ENCODE results near the gene GLIS1.
A peak's percentile ranks its signal among the peaks of the same experiment; 100 is the strongest.

The GLIS1 gene

GRCh38 chr1:53532912-53533311 is 206.1 kb downstream of the GLIS1 start:
- 79 to 88% methylated on average over 4 of the region's 4 CpGs for WGBS, 2 experiments (ENCODE audit: insufficient coverage in 2 of 2)
- H3K9me3 ChIP-seq (ENCODE audit: control insufficient read depth, low read length): no peaks in the 10 kb centered on the region
- no peaks in the 10 kb centered on the region for H3K36me3 ChIP-seq (ENCODE audit: control insufficient read depth, insufficient read depth, low read length)
- H3K4me1 ChIP-seq (ENCODE audit: control insufficient read depth, insufficient read depth, low read length, poor library complexity, severe bottlenecking): no peaks in the 10 kb centered on the region
- H3K4me3 ChIP-seq (ENCODE audit: extremely low read depth, insufficient read depth, low read length, poor library complexity, severe bottlenecking): no peak overlapping the region
- H3K27ac ChIP-seq (ENCODE audit: low read depth, low read length, severe bottlenecking): no peak overlapping the region

DNA sequence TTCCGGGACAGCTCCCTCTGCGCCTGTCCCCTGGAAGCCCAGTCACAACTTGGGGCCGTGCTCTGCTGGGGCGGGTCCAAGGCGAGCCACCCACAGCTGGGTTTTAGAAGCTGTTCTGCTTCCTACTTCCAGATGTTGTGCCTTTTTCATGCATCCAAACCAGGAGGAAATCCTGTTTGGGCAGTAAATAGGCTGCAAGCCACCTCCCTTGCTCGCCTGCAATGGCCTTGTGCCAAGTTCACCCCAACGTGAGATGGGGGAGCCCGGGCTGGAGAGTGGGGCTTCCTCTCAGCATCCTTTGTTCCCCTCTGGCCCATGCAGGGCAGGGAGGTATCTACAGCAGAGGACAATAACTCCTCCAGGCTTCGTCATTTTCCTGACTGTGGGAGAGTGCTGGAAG is 206.6 kb downstream of the GLIS1 start:
- Histone ChIP-seq H3K4me3 (ENCODE audit: extremely low read depth, insufficient read depth, low read length, poor library complexity, severe bottlenecking) (no peak overlapping the region), H3K27ac (ENCODE audit: low read depth, low read length, severe bottlenecking) (no peak overlapping the region), H3K9me3 (ENCODE audit: control insufficient read depth, low read length) (no peaks in the 10 kb centered on the region), H3K36me3 (ENCODE audit: control insufficient read depth, insufficient read depth, low read length) (no peaks in the 10 kb centered on the region), H3K4me1 (ENCODE audit: control insufficient read depth, insufficient read depth, low read length, poor library complexity, severe bottlenecking) (no peaks in the 10 kb centered on the region)
- 97% methylated on average over 8 to 9 of the region's 9 CpGs for WGBS, 2 experiments (ENCODE audit: insufficient coverage in 2 of 2)

GRCh38 chr1:53530550-53530949 is 208.4 kb downstream of the GLIS1 start:
- H3K27ac ChIP-seq (ENCODE audit: low read depth, low read length, severe bottlenecking): no peak overlapping the region
- peaks cover 12% of the 10 kb centered on the region for H3K4me1 ChIP-seq (ENCODE audit: control insufficient read depth, insufficient read depth, low read length, poor library complexity, severe bottlenecking)
- no peaks in the 10 kb centered on the region for H3K9me3 ChIP-seq (ENCODE audit: control insufficient read depth, low read length)
- H3K4me3 ChIP-seq (ENCODE audit: extremely low read depth, insufficient read depth, low read length, poor library complexity, severe bottlenecking): no peak overlapping the region
- 92% methylated on average over 5 of the region's 5 CpGs; no CpG with 5 or more reads in 1 of the 2 experiments for WGBS, 2 experiments (ENCODE audit: insufficient coverage in 2 of 2)
- no peaks in the 10 kb centered on the region for H3K36me3 ChIP-seq (ENCODE audit: control insufficient read depth, insufficient read depth, low read length)

DNA sequence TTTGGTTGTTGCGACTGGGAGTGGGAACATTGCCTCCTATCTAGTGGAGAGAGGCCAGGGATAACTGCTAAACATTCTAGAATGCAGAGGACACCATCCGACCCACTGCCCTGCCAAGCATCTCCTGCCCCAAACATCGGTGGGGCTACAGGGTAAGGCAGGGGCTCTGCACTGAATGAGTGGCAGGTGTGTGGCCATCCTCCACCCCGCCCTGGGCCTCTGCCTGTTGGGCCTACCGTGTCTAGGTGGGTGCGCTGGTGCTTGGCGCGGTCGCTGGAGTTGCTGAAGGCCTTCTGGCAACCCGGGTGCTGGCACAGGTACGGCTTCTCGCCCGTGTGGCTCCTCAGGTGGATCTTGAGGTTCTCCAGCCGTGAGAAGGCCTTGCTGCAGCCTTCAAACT is 209.4 kb downstream of the GLIS1 start:
- 88 to 95% methylated on average over 13 to 14 of the region's 14 CpGs for WGBS, 2 experiments (ENCODE audit: insufficient coverage in 2 of 2)
- no peaks in the 10 kb centered on the region for H3K36me3 ChIP-seq (ENCODE audit: control insufficient read depth, insufficient read depth, low read length)
- no peaks in the 10 kb centered on the region for H3K9me3 ChIP-seq (ENCODE audit: control insufficient read depth, low read length)
- no peak overlapping the region for H3K27ac ChIP-seq (ENCODE audit: low read depth, low read length, severe bottlenecking)
- H3K4me1 ChIP-seq (ENCODE audit: control insufficient read depth, insufficient read depth, low read length, poor library complexity, severe bottlenecking): peaks cover 12% of the 10 kb centered on the region
- H3K4me3 ChIP-seq (ENCODE audit: extremely low read depth, insufficient read depth, low read length, poor library complexity, severe bottlenecking): no peak overlapping the region

GRCh38 chr1:53527368-53527767 is 211.6 kb downstream of the GLIS1 start:
- Histone ChIP-seq H3K9me3 (ENCODE audit: control insufficient read depth, low read length) (no peaks in the 10 kb centered on the region), H3K27ac (ENCODE audit: low read depth, low read length, severe bottlenecking) (peak overlapping the region; percentile 10), H3K4me3 (ENCODE audit: extremely low read depth, insufficient read depth, low read length, poor library complexity, severe bottlenecking) (no peak overlapping the region), H3K36me3 (ENCODE audit: control insufficient read depth, insufficient read depth, low read length) (no peaks in the 10 kb centered on the region), H3K4me1 (ENCODE audit: control insufficient read depth, insufficient read depth, low read length, poor library complexity, severe bottlenecking) (peaks cover 12% of the 10 kb centered on the region)
- WGBS, 2 experiments (ENCODE audit: insufficient coverage in 2 of 2): 84 to 88% methylated on average over 7 of the region's 7 CpGs

- Histone ChIP-seq H3K27ac (ENCODE audit: low read depth, low read length, severe bottlenecking) (peak overlapping the region; percentile 16), H3K4me1 (ENCODE audit: control insufficient read depth, insufficient read depth, low read length, poor library complexity, severe bottlenecking) (peaks cover 12% of the 10 kb centered on the region), H3K4me3 (ENCODE audit: extremely low read depth, insufficient read depth, low read length, poor library complexity, severe bottlenecking) (no peak overlapping the region), H3K9me3 (ENCODE audit: control insufficient read depth, low read length) (no peaks in the 10 kb centered on the region), H3K36me3 (ENCODE audit: control insufficient read depth, insufficient read depth, low read length) (no peaks in the 10 kb centered on the region)
- WGBS, 2 experiments (ENCODE audit: insufficient coverage in 2 of 2): 83 to 89% methylated on average over 23 of the region's 29 CpGs
These were observed 212.4 kb downstream of the GLIS1 start for GRCh38 chr1:53526451-53527101.

GRCh38 chr1:53525595-53525994 is 213.4 kb downstream of the GLIS1 start:
- Histone ChIP-seq H3K27ac (ENCODE audit: low read depth, low read length, severe bottlenecking) (no peak overlapping the region), H3K4me3 (ENCODE audit: extremely low read depth, insufficient read depth, low read length, poor library complexity, severe bottlenecking) (no peak overlapping the region), H3K9me3 (ENCODE audit: control insufficient read depth, low read length) (no peaks in the 10 kb centered on the region), H3K36me3 (ENCODE audit: control insufficient read depth, insufficient read depth, low read length) (no peaks in the 10 kb centered on the region), H3K4me1 (ENCODE audit: control insufficient read depth, insufficient read depth, low read length, poor library complexity, severe bottlenecking) (peaks cover 12% of the 10 kb centered on the region)
- WGBS, 2 experiments (ENCODE audit: insufficient coverage in 2 of 2): 62 to 67% methylated on average over 8 to 10 of the region's 11 CpGs

GRCh38 chr1:53524428-53525375 is 214.3 kb downstream of the GLIS1 start:
- H3K36me3 ChIP-seq (ENCODE audit: control insufficient read depth, insufficient read depth, low read length): no peaks in the 10 kb centered on the region
- no peak overlapping the region for H3K27ac ChIP-seq (ENCODE audit: low read depth, low read length, severe bottlenecking)
- no peaks in the 10 kb centered on the region for H3K9me3 ChIP-seq (ENCODE audit: control insufficient read depth, low read length)
- H3K4me1 ChIP-seq (ENCODE audit: control insufficient read depth, insufficient read depth, low read length, poor library complexity, severe bottlenecking): peaks cover 12% of the 10 kb centered on the region
- 92 to 94% methylated on average over 35 of the region's 35 CpGs for WGBS, 2 experiments (ENCODE audit: insufficient coverage in 2 of 2)
- H3K4me3 ChIP-seq (ENCODE audit: extremely low read depth, insufficient read depth, low read length, poor library complexity, severe bottlenecking): no peak overlapping the region

DNA sequence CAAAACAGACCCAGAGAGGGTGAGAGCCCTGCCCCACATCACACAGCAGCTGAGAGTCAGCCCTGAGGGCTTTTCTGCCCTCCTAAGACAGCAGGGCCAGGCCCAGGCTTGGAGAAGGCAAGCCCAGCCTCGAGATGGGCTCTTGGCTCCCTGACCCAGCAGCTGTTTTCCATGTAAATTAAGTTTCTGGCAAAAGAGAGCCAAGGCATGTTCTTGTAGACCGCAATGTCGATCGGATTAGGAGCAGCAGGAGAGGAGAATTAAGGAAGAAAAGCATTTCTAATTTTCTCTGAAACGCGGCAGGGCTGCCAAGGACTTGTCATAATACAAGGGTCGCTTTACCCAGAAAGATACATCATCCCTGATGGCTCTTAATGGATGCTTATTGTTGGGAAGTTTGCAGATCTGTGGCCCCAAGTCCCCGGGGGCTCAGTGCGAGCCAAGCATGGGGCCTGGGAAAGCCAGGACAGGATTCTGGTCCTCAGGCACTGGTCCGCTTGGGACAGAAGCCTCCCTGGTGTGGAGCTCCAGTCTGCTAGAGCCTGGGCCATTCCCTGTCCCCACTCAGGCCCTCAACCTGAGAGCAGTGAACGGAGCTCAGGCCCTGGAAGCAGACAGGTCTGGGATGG is 216.9 kb downstream of the GLIS1 start:
- H3K4me3 ChIP-seq (ENCODE audit: extremely low read depth, insufficient read depth, low read length, poor library complexity, severe bottlenecking): no peak overlapping the region
- no peak overlapping the region for H3K27ac ChIP-seq (ENCODE audit: low read depth, low read length, severe bottlenecking)
- WGBS, 2 experiments (ENCODE audit: insufficient coverage in 2 of 2): 89 to 91% methylated on average over 11 of the region's 11 CpGs
- H3K36me3 ChIP-seq (ENCODE audit: control insufficient read depth, insufficient read depth, low read length): no peaks in the 10 kb centered on the region
- peaks cover 16% of the 10 kb centered on the region for H3K4me1 ChIP-seq (ENCODE audit: control insufficient read depth, insufficient read depth, low read length, poor library complexity, severe bottlenecking)
- H3K9me3 ChIP-seq (ENCODE audit: control insufficient read depth, low read length): no peaks in the 10 kb centered on the region

GRCh38 chr1:53520481-53520880 is 218.5 kb downstream of the GLIS1 start:
- WGBS, 2 experiments (ENCODE audit: insufficient coverage in 2 of 2): 90 to 91% methylated on average over 5 to 8 of the region's 13 CpGs
- no peak overlapping the region for H3K27ac ChIP-seq (ENCODE audit: low read depth, low read length, severe bottlenecking)
- H3K9me3 ChIP-seq (ENCODE audit: control insufficient read depth, low read length): no peaks in the 10 kb centered on the region
- H3K4me1 ChIP-seq (ENCODE audit: control insufficient read depth, insufficient read depth, low read length, poor library complexity, severe bottlenecking): peaks cover 4% of the 10 kb centered on the region
- H3K4me3 ChIP-seq (ENCODE audit: extremely low read depth, insufficient read depth, low read length, poor library complexity, severe bottlenecking): no peak overlapping the region
- H3K36me3 ChIP-seq (ENCODE audit: control insufficient read depth, insufficient read depth, low read length): no peaks in the 10 kb centered on the region
